Adrenal gland (tissue), 5 donors: ENCODE results near the gene TTC4.

Experiments used
- CTCF ChIP-seq, 6 experiments: fragments of 450-650 bp in 4 of 6; fragments of 200-600 bp in 2 of 6; sonication (generic) in 1 of 6; IDR thresholded peaks; 1 replicate in 5 of 6; 2 replicates in 1 of 6; pipeline versions ENCODE4 v1.5.1 to v1.8.0; 2016 to 2021; ENCODE audit warnings: antibody characterized with exemption in 6 of 6, mild to moderate bottlenecking in 2 of 6, moderate library complexity in 1 of 6
- POLR2A ChIP-seq, 2 donors: fragments of 450-650 bp; IDR thresholded peaks; one replicate each; pipeline ENCODE4 v1.6.1; 2017; ENCODE audit warnings: antibody characterized with exemption in 2 of 2, mild to moderate bottlenecking in 2 of 2, moderate library complexity in 1 of 2
- donor health status: DM: no; HTN: no; CAD: no.

GRCh38 chr1:54763816-54764132, 48.1 kb downstream of the TTC4 start:
- no peak for TF ChIP-seq CTCF (IDR thresholded peaks at IDR 0.05)
- no peak for TF ChIP-seq POLR2A (IDR thresholded peaks at IDR 0.05)
